DMS53 (cell line): ENCODE measurements around the gene MICAL1.
"Not testable (repeated sequence)": the region's sequence is repeated elsewhere in the genome, so short reads cannot be mapped to it uniquely, and the experiment has no call there.

Source experiments
- DNase-seq: peaks from one replicate; lab custom pipeline; 2025; lab: John Stamatoyannopoulos, UW

Gene MICAL1

DNA sequence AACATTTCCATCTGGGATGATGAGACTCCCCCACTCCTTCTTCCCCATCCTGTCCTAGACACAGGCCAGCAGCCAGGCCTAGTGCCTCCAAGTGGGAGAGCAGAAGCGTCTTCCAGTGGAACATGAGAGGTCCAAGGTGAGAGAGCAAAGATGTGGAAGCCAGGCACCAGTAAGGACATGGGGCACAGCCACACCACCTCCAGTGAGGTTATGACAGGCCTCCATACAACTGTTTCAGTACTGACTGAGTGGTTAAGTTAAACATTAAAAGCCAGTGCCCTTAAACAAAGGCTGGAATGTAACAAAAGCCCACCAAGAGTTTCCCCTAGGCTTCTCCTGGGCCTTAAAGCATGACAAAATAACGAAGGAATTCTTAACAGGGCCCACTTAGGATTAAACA lies 22.2 kb upstream of the MICAL1 start:
- no peak for DNase-seq

DNA sequence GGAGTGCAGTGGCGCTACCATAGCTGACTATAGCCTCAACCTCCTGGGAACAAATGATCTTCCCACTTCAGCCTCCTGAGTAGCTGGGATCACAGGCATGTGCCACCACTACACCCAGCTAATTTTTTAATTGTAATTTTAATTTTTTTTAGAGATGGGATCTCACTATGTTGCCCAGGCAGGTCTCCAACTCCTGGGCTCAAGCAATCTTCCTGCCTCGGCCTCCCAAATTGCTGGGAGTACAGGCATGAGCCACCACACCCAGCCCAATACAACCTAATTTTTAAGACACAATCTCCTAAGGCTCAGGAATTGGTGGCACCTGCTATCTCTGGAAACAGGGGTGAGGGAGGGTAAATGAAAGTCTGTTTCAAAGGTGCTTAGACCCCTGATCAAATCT lies 21.6 kb upstream of the MICAL1 start:
- DNase-seq: no peak

DNA sequence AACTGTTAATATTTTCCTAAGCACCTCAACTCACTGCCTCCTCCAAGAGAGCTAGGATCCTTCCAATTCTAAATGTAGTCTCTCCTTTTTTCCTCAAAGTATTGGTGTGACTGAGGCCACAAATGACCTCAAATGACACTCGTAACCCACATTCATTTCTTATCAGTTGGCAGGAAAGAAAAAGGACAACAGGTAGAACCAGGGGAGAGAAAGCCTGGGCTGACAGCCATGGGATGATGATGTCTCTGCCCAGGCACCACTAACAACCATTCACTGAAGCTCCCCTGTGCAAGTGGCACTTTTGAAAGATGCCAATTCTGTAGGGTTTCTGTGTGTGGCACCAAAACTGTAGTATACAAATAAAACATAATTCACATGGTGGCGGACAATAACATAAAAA lies 20.1 kb upstream of the MICAL1 start:
- no peak for DNase-seq

DNA sequence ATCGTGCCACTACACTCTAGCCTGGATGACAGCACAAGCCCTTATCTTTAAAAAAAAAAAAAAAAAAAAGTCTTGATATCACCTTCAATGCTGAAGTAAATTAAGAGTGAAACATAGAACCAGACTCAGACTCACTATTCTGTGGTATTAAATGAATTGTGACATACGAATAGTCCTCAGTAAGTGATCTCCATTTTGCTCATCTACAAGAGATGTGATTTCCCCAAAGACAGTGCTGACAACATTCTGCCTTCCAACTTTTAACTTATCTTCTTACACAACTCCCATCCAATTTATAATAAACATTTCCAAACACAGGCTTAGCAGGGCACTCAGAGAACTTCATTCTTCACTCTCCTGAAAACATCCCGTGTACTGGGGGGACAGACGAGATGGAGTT lies 19.4 kb upstream of the MICAL1 start:
- DNase-seq: no peak

DNA sequence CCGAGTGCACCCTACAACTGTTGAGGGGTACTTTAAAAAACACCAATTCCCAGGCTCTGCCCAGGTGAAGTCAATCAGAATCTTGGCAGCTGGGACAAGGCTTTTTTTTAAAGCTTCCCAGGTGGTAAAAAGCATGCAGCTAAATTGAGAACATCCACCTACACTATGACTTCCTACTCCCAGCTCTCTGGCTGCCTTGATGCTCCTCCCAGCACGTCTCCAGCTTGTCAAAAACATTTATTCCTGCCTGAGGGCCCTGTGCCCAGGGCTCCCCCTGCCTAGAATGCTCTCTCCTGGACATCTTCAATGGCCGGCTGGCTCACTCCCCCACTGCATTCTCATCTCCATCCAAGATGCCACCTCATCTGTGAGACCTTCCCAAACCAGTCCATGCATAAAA lies 17.5 kb upstream of the MICAL1 start:
- DNase-seq: no peak

DNA sequence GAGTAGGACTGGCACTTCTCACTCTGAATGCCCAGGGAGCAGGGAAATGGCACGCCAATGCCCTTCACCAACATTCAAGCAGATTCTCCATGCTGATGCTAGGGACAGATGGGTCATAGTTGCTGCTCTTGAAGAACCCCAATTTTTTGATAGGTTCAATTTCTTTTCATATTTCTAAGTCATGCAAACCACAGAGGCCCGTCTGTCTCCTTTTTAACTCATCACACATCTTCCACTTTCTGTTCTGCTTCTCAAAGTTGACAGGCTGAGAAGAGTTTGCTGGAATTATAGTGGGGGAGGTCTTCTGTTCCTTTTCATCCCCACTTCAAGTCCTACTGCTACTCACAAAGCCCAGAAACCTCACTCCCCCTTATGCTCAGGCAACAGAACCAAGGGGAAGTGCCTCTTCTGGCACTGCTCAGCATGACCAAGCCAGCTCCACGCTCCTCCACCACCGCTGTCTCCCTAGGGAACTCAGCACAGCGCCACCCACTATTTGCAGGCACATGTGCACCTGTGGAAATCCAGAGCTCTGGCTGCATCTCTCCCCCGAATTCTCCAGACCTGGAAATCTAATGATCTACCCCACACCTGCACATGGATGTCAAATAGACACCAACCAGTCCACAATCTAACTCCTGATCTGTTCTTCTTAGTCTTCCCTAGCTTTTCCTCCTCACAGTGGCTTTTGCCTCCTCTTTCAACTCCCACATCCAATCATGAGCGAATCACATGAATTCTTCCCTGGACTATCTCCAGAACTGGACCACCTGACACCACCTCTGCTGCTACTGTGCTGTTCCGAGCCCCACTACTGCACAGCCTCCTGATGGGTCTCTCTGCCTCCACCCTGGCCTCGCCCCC lies 16.8 kb upstream of the MICAL1 start:
- no peak for DNase-seq

DNA sequence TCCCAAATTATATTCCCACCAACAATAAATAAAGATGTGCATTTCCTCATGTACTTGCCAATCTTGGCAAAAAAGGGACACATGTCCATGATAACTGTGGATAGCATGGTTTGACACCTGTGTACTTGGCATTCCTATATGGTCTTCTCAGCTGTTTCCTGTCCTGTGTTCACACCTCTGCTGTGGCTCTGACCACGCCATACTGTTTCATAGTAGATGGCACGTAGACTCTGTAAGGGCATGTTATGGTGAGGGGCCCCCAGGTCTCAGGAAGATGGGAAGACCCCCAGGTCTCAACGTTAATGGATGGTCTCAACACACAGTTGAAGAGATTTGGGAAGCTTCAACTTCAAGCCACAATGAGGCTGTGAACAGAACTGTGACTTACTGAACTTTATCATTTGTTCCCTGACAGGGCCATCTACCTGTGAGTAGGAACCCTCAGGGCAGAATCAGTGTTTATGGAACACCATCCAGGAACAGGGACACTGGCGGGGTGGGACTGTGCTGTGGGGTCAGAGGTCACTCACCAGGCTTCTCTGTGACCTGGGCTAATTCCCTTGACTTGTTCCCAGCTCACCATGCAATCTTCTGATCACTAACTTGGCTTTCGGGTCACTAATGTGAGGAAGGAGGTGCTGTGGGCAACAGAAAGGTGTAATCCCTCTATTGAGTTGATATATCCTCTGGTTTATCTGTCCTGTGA lies 15.7 kb upstream of the MICAL1 start:
- no peak for DNase-seq

DNA sequence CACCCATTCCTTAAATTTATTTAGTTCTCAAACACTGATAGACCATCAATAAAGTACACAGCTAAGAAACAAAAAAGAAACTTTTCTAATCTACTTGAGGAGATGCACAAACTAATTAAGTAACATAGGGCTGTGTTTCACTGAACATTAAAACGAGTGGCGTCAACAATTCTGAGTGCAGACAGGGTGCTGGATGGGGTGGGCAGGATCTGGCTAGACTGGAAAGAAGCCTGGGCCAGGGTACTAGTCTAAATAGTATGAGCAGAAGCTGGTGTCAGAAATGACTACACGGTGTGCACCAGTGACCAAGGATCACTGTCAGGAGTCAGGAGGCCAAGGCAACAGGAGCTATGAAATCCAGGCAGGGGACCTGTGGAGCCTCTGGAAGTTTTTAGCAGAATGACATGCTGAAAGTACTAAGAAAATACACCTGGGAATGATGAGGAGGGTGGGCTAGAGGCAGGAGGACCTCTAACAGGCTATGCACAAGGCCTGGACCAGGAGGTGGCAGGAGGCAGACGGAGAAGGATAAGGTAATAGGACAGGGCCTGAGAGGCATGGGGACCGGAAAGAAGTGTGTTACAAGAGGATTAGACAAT lies 14.1 kb upstream of the MICAL1 start:
- no peak for DNase-seq

DNA sequence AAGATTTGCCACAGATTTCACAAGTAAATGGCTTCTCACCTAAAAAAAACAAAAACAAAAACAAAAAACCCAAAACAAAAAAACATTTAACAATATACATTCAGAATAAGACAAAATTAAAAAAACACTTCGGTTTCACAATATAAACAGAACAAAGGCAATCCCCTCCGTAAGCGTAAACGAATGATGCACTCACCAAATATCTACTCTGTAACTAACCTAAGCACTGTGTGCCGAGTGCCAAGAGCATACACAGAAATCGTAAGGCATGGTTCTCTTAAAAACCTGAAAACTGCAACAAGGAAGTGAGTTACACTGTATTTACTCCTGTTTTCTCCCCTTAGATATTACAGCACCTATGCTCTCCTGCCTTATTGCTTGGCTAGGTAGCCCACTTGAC lies 12.1 kb upstream of the MICAL1 start:
- peak; percentile 18 for DNase-seq

DNA sequence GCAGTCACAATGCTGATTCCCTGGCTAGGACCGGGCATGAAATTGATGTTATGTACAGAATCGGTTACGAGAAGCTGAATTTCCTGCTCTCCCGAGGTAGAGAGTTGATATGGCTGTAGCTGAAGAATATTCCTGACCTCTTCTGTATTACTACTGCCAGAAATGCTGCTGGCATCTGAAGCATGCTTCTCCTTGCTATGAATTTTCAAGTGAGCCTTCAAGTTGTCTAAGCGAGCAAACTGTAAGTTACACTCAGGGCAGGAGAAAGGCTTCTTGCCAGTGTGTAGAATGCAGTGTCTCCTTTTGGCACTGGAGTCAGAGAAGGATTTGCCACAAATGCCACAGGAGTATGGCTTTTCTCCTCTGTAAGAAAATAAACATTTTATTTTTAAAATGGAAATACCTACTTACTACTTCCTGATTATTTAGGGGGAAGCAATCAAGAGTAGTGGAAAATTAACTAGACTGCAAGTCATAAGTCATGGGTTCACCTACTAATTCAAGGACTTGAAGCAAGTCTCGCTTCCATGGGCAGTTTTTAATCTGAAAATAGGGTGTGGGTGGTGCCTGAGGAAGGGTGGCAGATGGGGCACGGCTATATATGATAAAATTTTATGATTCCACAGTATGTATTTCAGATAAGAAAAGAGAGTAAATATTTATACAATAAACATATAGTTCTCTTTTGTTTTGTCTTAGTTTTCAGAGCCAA lies 10.8 kb upstream of the MICAL1 start:
- DNase-seq: no peak

DNA sequence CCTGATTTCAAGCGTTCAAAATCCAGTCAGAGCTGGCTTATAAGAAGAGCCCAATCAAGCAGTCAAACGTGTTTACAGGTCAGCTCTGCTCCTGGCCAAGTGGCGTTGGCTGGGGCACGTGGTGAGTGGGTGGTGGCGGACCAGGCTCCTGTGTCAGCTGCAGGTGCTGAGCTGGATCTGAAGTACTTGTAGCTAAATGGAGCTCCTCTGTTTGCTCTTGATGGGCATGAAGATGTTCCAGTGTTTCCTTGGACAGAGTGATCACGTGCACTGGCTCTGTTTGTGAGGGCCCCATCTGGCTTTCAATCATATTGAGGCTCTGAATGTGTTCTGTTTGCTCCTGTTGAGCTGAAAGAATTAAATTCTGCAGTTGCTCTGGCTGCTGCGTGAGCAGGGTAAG lies 10.2 kb upstream of the MICAL1 start:
- DNase-seq: peak; percentile 98

DNA sequence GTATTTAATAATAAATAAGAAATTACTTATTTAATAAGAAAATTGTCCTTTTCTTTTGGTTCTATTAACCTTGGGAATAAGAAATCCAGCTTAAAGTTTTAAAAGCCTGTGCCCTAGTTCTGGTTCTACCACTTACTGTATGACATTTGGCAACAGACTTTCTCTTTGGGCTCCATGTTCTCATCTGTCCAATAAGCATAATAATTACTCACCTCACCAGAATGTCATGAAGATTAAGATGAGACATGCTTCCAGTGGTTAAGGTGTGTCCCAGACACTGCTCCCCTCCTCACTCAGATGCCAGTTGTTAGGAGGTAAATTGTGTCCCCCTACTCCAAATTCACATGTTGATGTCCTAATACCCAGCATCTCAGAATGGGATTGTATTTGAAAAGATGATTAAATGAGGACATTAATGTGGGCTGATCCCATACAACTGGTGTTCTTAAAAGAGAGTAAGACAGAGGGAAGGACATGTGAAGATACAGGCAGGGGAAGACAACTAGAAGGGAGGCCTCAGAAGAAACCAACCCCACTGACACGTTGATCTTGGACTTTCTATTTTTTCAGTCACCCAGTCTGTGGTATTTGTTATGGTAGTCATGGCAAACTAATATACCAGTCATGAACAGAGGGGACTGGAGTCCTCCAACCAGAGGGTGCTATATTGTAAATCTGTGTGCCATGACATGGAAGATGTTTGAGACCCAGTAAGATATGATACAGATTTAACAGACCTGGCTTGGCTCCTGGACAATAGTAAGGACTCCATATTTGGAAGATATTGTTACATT lies 6.4 kb upstream of the MICAL1 start:
- DNase-seq: peak; percentile 9

DNA sequence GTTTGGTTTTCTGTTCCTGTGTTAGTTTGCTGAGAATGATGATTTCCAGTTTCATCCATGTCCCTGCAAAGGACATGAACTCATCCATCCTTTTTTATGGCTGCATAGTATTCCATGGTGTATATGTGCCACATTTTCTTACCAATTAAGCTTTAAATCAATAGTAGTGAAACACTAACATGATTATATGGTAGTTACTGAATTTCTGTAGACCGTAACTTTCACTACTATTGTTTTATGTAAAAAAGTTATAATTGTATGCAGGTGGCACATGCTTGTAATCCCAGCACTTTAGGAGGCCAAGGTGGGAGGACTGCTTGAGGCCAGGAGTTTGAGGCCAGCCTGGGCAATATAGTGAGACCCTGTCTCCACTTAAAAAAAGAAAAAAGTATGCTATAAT lies 5.6 kb upstream of the MICAL1 start:
- DNase-seq: not testable (repeated sequence)

DNA sequence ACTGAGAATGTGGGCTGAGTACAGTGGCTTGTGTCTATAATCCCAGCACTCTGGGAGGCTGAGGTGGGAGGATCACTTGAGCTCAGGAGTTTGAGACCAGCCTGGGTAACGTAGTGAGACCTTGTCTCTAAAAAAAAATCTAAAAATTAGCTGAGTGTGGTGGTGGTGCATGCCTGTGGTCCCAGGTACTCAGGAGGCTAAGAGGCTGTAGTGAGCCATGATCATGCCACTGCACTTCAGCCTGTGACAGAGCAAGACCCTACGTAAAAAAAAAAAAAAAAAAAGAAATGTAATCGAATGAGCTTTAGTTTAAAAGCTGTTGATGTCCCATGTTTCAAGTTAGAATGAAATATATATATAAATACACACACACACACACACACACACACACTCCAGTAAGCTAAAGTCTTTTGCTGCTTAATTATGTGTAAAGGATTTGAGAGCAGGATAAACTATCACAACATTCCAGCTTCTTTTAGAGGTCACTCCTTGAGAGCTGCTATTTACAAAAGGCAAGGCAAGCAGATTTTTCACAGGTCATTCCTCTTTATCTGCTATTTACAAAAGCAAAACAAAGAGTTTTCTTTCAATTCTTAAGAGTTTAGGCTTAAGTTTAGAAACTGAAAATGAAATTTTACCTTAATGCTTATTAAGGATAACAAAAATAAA lies 4.7 kb upstream of the MICAL1 start:
- DNase-seq: peak; percentile 15

DNA sequence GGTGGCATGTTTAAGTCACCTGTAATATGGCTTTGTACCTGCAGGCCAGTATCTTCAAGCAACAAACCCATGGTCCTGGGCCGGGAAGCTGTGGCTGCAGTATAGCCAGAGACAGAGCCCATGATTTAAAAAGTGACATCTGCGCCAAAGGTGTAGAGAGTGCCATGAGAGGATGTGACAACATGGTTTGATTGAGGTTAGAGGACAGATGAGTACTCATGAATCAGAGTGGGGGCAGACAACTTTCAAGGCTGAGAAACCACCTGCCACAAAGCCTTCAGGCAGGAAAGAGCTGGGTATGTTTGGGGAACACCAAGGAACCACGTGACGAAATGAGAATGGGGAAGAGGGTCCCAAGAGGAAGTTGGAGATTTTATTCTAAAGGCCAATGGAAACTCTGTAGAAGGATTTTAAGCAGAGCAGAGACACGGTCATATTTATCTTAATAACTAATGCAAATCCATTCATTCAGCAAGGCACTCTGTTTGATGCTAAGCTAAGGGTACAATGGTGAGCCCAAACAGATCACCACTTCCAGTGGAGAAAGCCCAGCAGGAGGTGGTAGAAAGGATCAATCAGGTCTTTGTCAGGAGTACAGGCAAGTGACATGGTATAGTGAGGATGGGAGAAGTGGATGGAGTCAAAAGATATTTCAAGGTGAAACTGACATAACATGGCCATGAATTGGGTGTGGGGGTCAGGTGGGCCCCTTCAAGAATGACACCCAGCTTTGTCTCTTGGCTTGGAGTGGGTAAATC lies 3.4 kb upstream of the MICAL1 start:
- DNase-seq: peak; percentile 15

DNA sequence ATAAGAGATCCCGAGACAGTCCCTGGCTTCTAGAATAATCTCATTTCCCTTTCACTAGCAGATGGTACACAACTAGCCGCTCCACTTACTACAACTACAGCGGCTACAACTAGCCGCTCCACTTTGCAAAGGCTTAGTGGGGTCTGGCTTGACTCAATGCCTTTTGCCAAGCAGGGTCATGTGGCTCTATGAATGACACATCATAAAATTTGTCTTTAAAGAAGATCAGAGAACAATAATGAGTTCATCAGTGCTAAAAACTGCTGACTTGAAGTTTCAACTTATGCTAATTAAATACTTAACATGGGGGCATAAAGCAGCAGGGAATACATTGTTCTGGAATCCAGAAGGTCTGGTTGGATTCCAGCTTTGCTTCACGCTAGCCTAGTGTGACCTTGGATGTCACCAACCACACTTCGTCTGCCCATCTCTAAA lies 2.0 kb upstream of the MICAL1 start:
- no peak for DNase-seq

DNA sequence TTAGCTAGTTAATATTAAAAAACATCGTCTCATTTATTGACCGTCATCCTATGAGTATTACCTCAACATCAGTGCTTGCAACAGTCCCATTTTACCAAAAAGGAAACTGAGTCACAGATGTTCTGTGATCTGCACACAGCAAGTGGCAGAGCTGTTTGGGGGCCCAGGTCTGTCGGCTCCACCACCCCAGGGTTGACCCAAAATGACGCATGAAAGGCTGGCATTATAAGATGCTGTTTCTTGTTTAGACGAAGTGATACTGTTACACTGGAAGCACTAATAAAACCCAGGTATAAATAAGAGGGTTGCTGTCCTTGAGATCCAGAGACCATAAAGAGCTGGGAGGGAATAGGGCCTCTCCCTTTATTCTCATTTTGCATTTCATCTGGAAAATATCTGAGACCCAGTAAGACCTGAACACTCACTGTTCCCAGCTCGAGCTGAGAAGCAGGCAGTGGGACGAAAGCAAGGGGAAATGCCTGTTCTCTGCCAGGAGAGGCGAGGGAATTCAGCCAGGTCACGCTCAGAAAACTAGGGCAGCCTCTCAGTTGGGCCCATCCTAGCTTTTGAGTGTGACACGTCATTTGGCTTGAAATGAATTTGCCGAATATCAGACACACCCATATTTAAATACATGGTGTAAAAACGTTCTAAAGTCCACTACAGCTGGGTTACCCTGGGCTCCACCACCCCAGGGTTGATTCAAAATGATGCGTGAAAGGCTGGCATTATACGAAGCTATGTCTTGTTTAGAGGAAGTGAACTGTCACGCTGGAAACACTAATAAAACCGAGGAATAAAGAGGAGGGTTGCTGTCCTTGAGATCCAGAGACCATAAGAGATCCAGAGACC lies 1.4 kb upstream of the MICAL1 start:
- peak; percentile 20 for DNase-seq

DNA sequence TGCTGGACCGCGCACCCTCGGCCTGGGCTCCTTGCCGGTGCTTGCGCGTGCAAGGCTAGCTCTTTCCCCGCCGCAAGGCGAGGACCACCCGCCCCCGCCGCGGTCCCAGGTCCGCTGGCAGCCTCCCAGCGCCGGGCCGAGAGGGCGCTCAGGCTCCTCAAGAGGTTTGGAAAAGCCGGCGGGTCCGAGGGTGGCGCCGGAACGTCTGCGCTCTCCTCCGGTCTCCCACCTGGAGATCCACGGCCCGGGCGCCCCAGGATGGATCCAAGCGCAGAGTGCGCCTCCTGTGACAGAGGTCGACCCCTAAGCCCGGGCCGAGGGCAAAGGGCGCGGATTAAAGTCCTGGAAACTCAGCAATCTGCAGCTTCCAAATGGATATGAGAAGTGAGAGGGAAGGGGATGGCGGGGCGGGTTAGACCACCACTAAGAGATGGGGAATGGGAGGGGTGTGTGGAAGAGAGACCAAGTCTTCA lies 575 bp upstream of the MICAL1 start:
- peak; percentile 56 for DNase-seq
